ENCODE measurements around the gene ZBTB7C.

- no peak for TF ChIP-seq CTCF (IDR thresholded peaks at IDR 0.05; ENCODE audit: insufficient read depth, low read length, poor library complexity, severe bottlenecking)
- no peak for TF ChIP-seq EZH2phosphoT487 (conservative IDR thresholded peaks at IDR 0.05; ENCODE audit: low read length)
Observed at GRCh38 chr18:48123324-48123723, 285.9 kb downstream of the ZBTB7C start.

Data from SU-DHL-6 (cell line).